ENCODE measurements around the gene MSANTD1.

- TF ChIP-seq CTCF (IDR thresholded peaks at IDR 0.05; ENCODE audit: low read depth, low read length, poor library complexity, severe bottlenecking) (no peak), EZH2phosphoT487 (IDR thresholded peaks at IDR 0.05; ENCODE audit: borderline replicate concordance, low read length) (no peak)
Observed at GRCh38 chr4:3252480-3252828, 3.5 kb downstream of the MSANTD1 start.
